MM.1S (cell line): ENCODE results near the gene PLK2.

ENCODE experiments used
- DNase-seq: peaks from one replicate; pipeline ENCODE4 v3.0.0-alpha.2; 2015
- H2AFZ ChIP-seq: fragments of 300-600 bp; sonication (generic); 2 replicates; pipeline ENCODE4 v1.6.0; 2016; ENCODE audit warnings: antibody characterized with exemption, low read length
- H3F3A ChIP-seq: fragments of 300-600 bp; sonication (generic); 2 replicates; pipeline ENCODE4 v1.6.1; 2016; ENCODE audit warnings: mild to moderate bottlenecking, antibody characterized with exemption, low read length, moderate library complexity, mixed read lengths; ENCODE audit not compliant: insufficient read depth
- H3K27ac ChIP-seq: fragments of 300-600 bp; sonication (generic); 2 replicates; pipeline ENCODE4 v1.5.1; 2016; ENCODE audit warnings: mild to moderate bottlenecking, low read length
- H3K27me3 ChIP-seq: fragments of 300-600 bp; sonication (generic); replicated peaks from 2 replicates; pipeline ENCODE4 v1.6.0; 2016; ENCODE audit warnings: low read length; ENCODE audit not compliant: insufficient read depth
- H3K36me3 ChIP-seq: fragments of 300-600 bp; sonication (generic); replicated peaks from 2 replicates; pipeline ENCODE4 v1.6.1; 2016; ENCODE audit warnings: mild to moderate bottlenecking, low read length, mixed read lengths; ENCODE audit not compliant: insufficient read depth
- H3K4me1 ChIP-seq: fragments of 300-600 bp; sonication (generic); 2 replicates; pipeline ENCODE4 v1.6.1; 2016; ENCODE audit warnings: low read length, mixed read lengths
- H3K4me2 ChIP-seq: fragments of 300-600 bp; sonication (generic); 2 replicates; pipeline ENCODE4 v1.6.0; 2016; ENCODE audit warnings: low read depth, low read length
- H3K4me3 ChIP-seq: fragments of 300-600 bp; sonication (generic); 2 replicates; pipeline ENCODE4 v1.5.1; 2016; ENCODE audit warnings: low read length, mixed read lengths
- H3K79me2 ChIP-seq: fragments of 300-600 bp; sonication (generic); 2 replicates; pipeline ENCODE4 v1.6.1; 2016; ENCODE audit warnings: mixed run types, low read length, mixed read lengths
- H3K9ac ChIP-seq: fragments of 300-600 bp; sonication (generic); 2 replicates; pipeline ENCODE4 v1.6.1; 2016; ENCODE audit warnings: low read length, mixed read lengths
- H3K9me2 ChIP-seq: fragments of 300-600 bp; sonication (generic); replicated peaks from 2 replicates; pipeline ENCODE4 v1.6.1; 2016; ENCODE audit warnings: mild to moderate bottlenecking, low read length, mixed read lengths; ENCODE audit not compliant: insufficient read depth
- H3K9me3 ChIP-seq: fragments of 300-600 bp; sonication (generic); replicated peaks from 2 replicates; pipeline ENCODE4 v1.6.1; 2016; ENCODE audit warnings: mild to moderate bottlenecking, low read length, mixed read lengths; ENCODE audit not compliant: insufficient read depth
- H4K20me1 ChIP-seq: fragments of 300-600 bp; sonication (generic); 2 replicates; pipeline ENCODE4 v1.6.1; 2016; ENCODE audit warnings: mild to moderate bottlenecking, low read length, moderate library complexity, mixed read lengths; ENCODE audit not compliant: insufficient read depth
- EZH2 ChIP-seq: fragments of 300-600 bp; sonication (generic); optimal IDR thresholded peaks from 2 replicates; pipeline ENCODE3; 2017; ENCODE audit warnings: low read depth, mild to moderate bottlenecking, antibody characterized with exemption, low read length, mixed read lengths
- EZH2phosphoT487 ChIP-seq: fragments of 300-600 bp; sonication (generic); IDR thresholded peaks from 2 replicates; pipeline ENCODE4 v1.6.1; 2018; ENCODE audit warnings: antibody characterized with exemption, low read length
- TF ChIP-seq, protein P1 (sequence below): fragments of 300-600 bp; sonication (generic); IDR thresholded peaks from 2 replicates; pipeline ENCODE4 v1.5.1; 2016; ENCODE audit warnings: antibody characterized with exemption, low read length, mixed read lengths

Gene PLK2

DNA sequence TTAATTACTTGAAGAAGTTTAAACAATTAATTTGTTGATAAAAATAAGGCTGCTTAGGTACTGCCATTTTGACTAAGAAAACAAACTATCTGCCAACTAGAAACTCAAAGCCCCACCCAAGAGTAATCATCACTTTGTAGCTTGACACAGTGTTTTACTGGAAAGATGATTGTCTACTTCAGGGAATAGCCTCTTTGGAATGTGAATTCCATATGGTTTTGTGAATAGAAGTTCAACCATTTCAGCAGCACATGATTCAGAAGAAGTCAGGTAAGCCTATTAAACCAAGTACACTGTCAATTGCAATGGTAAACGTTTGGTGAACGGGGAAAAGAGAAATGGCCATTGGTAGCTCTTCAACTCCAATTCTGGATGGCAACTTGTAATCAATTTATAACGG is 55.2 kb downstream of the PLK2 start:
- no peak overlapping the region for H2AFZ ChIP-seq

More for the DNA sequence above, 55.2 kb downstream of the PLK2 start:
- Histone ChIP-seq H3K4me2 (no peak overlapping the region), H3K36me3 (no peaks in the 10 kb centered on the region), H3K9ac (no peak overlapping the region), H4K20me1 (no peaks in the 10 kb centered on the region), H3F3A (no peaks in the 10 kb centered on the region), H3K4me3 (no peak overlapping the region), H3K27ac (no peak overlapping the region), H3K79me2 (no peaks in the 10 kb centered on the region), H3K9me3 (no peaks in the 10 kb centered on the region), H3K4me1 (peaks cover 6% of the 10 kb centered on the region), H3K27me3 (no peaks in the 10 kb centered on the region), H3K9me2 (no peaks in the 10 kb centered on the region)
- TF ChIP-seq, protein P1, sequence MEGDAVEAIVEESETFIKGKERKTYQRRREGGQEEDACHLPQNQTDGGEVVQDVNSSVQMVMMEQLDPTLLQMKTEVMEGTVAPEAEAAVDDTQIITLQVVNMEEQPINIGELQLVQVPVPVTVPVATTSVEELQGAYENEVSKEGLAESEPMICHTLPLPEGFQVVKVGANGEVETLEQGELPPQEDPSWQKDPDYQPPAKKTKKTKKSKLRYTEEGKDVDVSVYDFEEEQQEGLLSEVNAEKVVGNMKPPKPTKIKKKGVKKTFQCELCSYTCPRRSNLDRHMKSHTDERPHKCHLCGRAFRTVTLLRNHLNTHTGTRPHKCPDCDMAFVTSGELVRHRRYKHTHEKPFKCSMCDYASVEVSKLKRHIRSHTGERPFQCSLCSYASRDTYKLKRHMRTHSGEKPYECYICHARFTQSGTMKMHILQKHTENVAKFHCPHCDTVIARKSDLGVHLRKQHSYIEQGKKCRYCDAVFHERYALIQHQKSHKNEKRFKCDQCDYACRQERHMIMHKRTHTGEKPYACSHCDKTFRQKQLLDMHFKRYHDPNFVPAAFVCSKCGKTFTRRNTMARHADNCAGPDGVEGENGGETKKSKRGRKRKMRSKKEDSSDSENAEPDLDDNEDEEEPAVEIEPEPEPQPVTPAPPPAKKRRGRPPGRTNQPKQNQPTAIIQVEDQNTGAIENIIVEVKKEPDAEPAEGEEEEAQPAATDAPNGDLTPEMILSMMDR, result no peak
- TF ChIP-seq EZH2phosphoT487, result no peak
- no peak for TF ChIP-seq EZH2
- no peak for DNase-seq
